CD4-positive, CD25-positive, alpha-beta regulatory T cell (primary cell): ENCODE results near the gene TNFAIP2. TPM values are rescaled to one million over a fixed set of nuclear protein-coding genes. Genes with fewer than 3 reads are reported as not detected.

ENCODE experiments used
- ATAC-seq, 2 donors: fragments of 150-1000 bp; cut with Tn5 transposase; one replicate each; pipeline ENCODE4 v1.10.0; 2021; ENCODE audit warnings: low read depth in 2 of 2, moderate number of reproducible peaks in 2 of 2, moderate library complexity in 1 of 2
- DNase-seq, 3 donors: peaks; one replicate each; pipeline versions ENCODE4 v3.0.0 to v3.0.0-alpha.2; 2012 to 2022; ENCODE audit warnings: mixed read lengths in 1 of 3
- H3K27ac ChIP-seq: one replicate; pipeline ENCODE4 v1.7.0; 2013; ENCODE audit warnings: mild to moderate bottlenecking, low read length; ENCODE audit not compliant: insufficient read depth, poor library complexity, severe bottlenecking
- H3K27me3 ChIP-seq: one replicate; pipeline ENCODE4 v1.7.0; 2013; ENCODE audit warnings: low read length; ENCODE audit not compliant: control insufficient read depth, insufficient read depth
- H3K36me3 ChIP-seq: one replicate; pipeline ENCODE4 v1.7.0; 2013; ENCODE audit warnings: mild to moderate bottlenecking, low read length, moderate library complexity; ENCODE audit not compliant: control insufficient read depth, insufficient read depth
- H3K4me1 ChIP-seq: 2 replicates; pipeline ENCODE4 v1.7.0; 2013; ENCODE audit warnings: mild to moderate bottlenecking, low read length; ENCODE audit not compliant: insufficient read depth, control insufficient read depth, poor library complexity, severe bottlenecking
- H3K4me3 ChIP-seq: one replicate; pipeline ENCODE4 v1.7.0; 2013; ENCODE audit warnings: low read depth, mild to moderate bottlenecking, low read length, moderate library complexity
- H3K9me3 ChIP-seq, 2 experiments: 1 replicate in 1 of 2; 2 replicates in 1 of 2; pipeline ENCODE4 v1.7.0; 2013; ENCODE audit warnings: low read length in 2 of 2, mild to moderate bottlenecking in 1 of 2, moderate library complexity in 1 of 2; ENCODE audit not compliant: control insufficient read depth in 2 of 2
- H3K27ac Mint-ChIP-seq, 3 donors: one replicate each; pipeline ENCODE4 v1.8.0; 2020 to 2022; ENCODE audit warnings: mild to moderate bottlenecking in 3 of 3, mixed read lengths in 3 of 3, moderate library complexity in 2 of 3
- H3K27me3 Mint-ChIP-seq: one replicate; pipeline ENCODE4 v1.8.0; 2022; ENCODE audit warnings: mild to moderate bottlenecking, mixed read lengths
- H3K36me3 Mint-ChIP-seq: one replicate; pipeline ENCODE4 v1.8.0; 2020; ENCODE audit warnings: mixed read lengths
- H3K4me1 Mint-ChIP-seq, 4 donors: one replicate each; pipeline ENCODE4 v1.8.0; 2020 to 2022; ENCODE audit warnings: mixed read lengths in 4 of 4, mild to moderate bottlenecking in 1 of 4
- H3K4me3 Mint-ChIP-seq, 4 donors: one replicate each; pipeline ENCODE4 v1.8.0; 2020 to 2022; ENCODE audit warnings: mild to moderate bottlenecking in 4 of 4, mixed read lengths in 4 of 4, moderate library complexity in 3 of 4
- H3K9me3 Mint-ChIP-seq, 7 donors: one replicate each; pipeline ENCODE4 v1.8.0; 2020 to 2022; ENCODE audit warnings: mixed read lengths in 7 of 7, mild to moderate bottlenecking in 3 of 7, moderate library complexity in 2 of 7
- polyA plus RNA-seq, 4 donors: library from polyadenylated mRNA; unstranded; fragments of 300-500 nt; fragmentation: Illumina TruSeq; gene quantifications; one replicate each; pipeline ENCODE4 v1.2.3, GENCODE V29; 2021
- total RNA-seq: library from RNA; stranded (reverse); gene quantifications from one replicate; pipeline ENCODE4 v1.2.3, GENCODE V29; 2022

TNFAIP2 gene
- total and polyA plus RNA-seq, 5 donors from 2014 or later = 0.64 TPM; not detected in 4

DNA sequence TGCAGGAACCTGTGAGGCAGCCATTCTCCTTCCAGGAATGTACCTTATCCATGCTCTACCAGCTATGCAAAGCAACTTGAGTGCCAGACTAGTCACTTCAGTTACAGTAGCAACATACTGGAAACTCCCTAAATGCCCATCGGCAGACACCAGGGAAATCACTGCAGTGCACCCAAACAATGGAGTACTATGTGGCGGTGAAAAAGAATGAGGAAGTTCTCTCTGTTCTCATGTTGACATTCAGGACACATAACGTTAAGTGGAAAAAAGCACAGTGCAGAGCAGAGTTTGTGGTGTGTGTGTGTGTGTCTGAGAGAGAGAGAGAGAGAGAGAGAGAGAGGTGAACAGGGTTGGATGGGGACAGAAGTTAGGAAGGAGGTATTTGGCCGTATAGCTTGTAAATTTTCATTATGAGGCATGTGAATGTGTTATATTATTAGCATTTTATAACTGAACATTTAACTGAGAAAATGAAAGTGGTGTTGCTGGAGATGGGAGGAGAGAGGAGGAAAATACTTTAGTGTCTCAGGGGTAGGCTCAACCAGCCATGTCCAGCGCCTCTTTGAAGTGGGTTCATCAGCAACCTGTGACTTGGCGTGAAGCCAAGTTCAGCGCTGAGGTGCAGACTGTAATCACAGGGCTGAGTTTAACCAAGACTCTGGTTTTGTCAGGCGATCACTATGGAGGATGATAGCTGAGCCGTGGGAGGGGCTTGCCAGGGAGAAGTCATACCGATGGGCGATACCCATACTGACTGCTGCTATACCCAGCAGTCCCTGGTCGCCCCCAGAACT lies 17.3 kb downstream of the TNFAIP2 start:
- H3K36me3 ChIP-seq = no peaks in the 10 kb centered on the region
- no peak overlapping the region for H3K4me3 ChIP-seq
- H3K27ac ChIP-seq = no peak overlapping the region
- Mint-ChIP-seq H3K4me3 (no peak overlapping the region), H3K36me3 (no peaks in the 10 kb centered on the region), H3K9me3 (peaks cover 0 to 2% (median 0%) of the 10 kb centered on the region in 7 donors), H3K4me1 (peaks cover 0 to 8% (median 6%) of the 10 kb centered on the region in 4 donors), H3K27me3 (peaks cover 20% of the 10 kb centered on the region), H3K27ac (peak overlapping the region in 1 of 3 donors; percentile 0)
- ATAC-seq (no peak), DNase-seq (no peak)
- H3K4me1 ChIP-seq = peaks cover 4% of the 10 kb centered on the region
- H3K9me3 ChIP-seq = no peaks in the 10 kb centered on the region
- peaks cover 5% of the 10 kb centered on the region for H3K27me3 ChIP-seq

DNA sequence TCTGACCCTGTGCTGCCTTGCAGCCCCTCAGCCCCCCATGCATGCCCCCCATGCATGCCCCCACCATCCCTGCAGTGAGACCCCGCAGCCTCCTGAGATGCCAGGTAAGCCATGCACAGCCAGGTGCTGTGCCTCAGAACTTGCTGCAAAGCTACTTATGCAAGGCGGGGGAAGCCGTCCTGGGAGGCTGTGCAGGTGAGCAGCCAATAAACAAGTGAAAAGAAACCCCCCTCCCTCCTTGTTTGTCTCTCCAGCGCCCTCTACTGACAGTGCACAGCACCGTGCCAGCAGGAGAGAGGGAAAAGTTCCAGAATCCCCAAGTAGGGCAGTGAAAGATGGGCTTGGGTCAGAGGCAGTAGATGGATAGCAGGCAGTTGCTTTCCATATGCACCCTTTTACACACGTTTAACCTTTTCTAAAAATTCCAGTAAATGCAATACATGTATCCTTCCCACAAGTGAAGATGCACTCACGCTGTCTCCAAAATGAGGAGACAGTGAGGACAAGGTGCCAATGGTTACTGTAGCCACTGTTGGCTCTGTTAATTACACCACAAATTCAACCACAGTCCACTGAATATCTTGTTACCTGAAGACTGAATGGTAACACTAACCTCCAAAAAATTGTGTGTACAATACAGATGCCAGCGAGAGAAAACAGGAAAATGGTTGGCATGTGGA lies 18.0 kb downstream of the TNFAIP2 start:
- H3K9me3 Mint-ChIP-seq = peaks cover 0 to 2% (median 0%) of the 10 kb centered on the region in 7 donors
- H3K27ac Mint-ChIP-seq = no peak overlapping the region
- Histone ChIP-seq H3K4me1 (peaks cover 4% of the 10 kb centered on the region), H3K27me3 (peaks cover 5% of the 10 kb centered on the region), H3K27ac (no peak overlapping the region), H3K4me3 (no peak overlapping the region), H3K36me3 (no peaks in the 10 kb centered on the region), H3K9me3 (no peaks in the 10 kb centered on the region)
- peaks cover 0 to 8% (median 6%) of the 10 kb centered on the region in 4 donors for H3K4me1 Mint-ChIP-seq
- no peaks in the 10 kb centered on the region for H3K36me3 Mint-ChIP-seq
- DNase-seq (peak in 1 of 3 donors; percentile 26), ATAC-seq (no peak)
- H3K27me3 Mint-ChIP-seq = peaks cover 20% of the 10 kb centered on the region
- no peak overlapping the region for H3K4me3 Mint-ChIP-seq

DNA sequence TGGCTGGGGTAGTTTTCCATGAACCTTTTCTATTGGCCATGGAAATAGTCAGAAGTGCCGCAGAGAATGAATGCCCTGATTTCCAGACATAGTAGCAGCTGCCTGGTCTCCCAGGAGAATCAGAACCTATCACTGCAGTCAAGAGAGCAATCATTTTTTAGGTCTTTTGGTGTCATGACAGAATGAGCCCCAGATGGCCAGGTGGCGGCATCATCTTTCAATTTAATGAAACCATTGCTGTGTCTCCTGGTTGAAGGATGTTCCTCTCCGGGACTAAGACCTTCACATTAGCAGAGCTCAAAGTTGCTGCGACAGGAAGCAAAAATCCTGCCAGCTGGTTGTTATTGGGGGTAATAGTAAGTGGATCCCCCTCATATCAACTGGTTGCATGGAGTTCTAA lies 18.8 kb downstream of the TNFAIP2 start:
- Mint-ChIP-seq H3K9me3 (peaks cover 0 to 2% (median 0%) of the 10 kb centered on the region in 7 donors), H3K36me3 (no peaks in the 10 kb centered on the region), H3K4me1 (peaks cover 0 to 8% (median 6%) of the 10 kb centered on the region in 4 donors), H3K27ac (no peak overlapping the region), H3K27me3 (peaks cover 25% of the 10 kb centered on the region), H3K4me3 (no peak overlapping the region)
- H3K4me3 ChIP-seq = no peak overlapping the region
- DNase-seq (no peak), ATAC-seq (no peak)
- H3K27ac ChIP-seq = no peak overlapping the region
- H3K27me3 ChIP-seq = peaks cover 5% of the 10 kb centered on the region
- peaks cover 4% of the 10 kb centered on the region for H3K4me1 ChIP-seq
- H3K9me3 ChIP-seq = no peaks in the 10 kb centered on the region
- H3K36me3 ChIP-seq = no peaks in the 10 kb centered on the region

DNA sequence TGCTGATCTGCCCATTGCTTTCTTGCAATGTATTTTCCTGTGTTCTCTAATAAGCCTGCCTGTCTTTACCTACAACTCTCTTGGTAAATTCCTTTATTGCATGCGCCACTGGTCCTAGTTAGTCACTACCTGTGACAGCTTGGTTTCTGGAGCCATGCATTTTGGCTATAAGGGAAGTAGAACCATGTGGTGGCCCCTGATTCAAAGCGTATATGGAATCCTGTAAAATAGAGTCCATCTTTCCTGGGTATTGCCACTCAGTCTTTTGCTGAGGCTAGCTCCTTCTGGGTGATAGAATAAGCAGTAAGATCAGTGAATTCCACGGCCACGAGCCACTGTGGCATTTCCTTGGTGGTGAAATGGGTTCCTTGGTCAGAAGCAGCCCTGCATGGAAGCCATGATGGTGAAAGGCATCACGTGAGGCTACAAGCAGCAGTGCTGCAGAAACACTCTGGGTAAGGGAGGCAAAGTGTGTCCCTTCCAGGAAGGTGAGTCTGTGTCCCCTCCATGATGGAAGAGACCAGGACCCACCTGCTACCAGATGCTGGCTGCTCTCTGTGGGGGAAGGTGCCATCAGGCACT lies 19.6 kb downstream of the TNFAIP2 start:
- peaks cover 0 to 2% (median 0%) of the 10 kb centered on the region in 7 donors for H3K9me3 Mint-ChIP-seq
- H3K27me3 Mint-ChIP-seq = peaks cover 24% of the 10 kb centered on the region
- H3K4me1 ChIP-seq = peaks cover 4% of the 10 kb centered on the region
- peaks cover 5% of the 10 kb centered on the region for H3K27me3 ChIP-seq
- H3K36me3 Mint-ChIP-seq = no peaks in the 10 kb centered on the region
- no peak for ATAC-seq
- H3K4me3 Mint-ChIP-seq = no peak overlapping the region
- no peak for DNase-seq
- H3K27ac Mint-ChIP-seq = no peak overlapping the region
- no peak overlapping the region for H3K4me3 ChIP-seq
- H3K9me3 ChIP-seq = no peaks in the 10 kb centered on the region
- no peak overlapping the region for H3K27ac ChIP-seq
- H3K36me3 ChIP-seq = no peaks in the 10 kb centered on the region
- peaks cover 0 to 8% (median 6%) of the 10 kb centered on the region in 4 donors for H3K4me1 Mint-ChIP-seq

DNA sequence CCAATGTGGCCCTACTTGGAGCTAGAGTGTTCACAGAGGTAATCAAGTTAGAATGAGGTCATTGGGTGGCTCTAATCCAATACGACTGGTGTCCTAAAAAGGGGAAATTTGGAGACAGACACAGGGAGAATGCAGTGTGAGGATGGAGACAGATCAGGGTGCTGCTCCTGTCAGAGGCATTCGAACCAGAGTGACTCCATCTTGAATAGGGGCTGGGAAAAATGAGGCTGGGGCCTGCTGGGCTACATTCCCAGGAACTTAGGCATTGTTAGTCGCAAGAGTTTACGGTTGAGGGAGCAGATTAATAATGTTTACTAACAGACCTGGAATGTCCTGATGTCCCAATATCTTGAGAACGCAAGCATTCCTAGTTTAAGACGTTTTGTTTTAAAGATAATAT lies 20.2 kb downstream of the TNFAIP2 start:
- peaks cover 4% of the 10 kb centered on the region for H3K4me1 ChIP-seq
- DNase-seq = no peak
- H3K36me3 Mint-ChIP-seq = no peaks in the 10 kb centered on the region

DNA sequence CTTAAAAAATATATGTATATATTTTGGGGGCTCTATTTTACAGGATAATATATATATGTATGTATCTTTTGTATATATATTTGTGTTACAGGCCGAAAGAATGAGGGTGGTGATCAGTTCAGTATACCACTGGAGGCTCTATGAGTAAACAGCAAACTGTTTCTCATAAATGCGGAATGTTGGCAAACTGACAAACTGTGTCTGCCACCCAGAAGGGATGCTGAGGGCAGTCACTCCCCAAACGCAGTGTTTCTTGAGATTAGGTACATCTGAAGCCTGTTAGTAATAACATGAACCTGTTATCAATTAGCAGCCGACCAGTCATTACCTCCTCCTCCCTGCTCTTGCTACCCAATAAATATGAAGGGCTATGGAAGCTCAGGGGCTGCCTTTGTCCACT lies 20.8 kb downstream of the TNFAIP2 start:
- H3K4me1 Mint-ChIP-seq = peaks cover 0 to 8% (median 6%) of the 10 kb centered on the region in 4 donors
- H3K27me3 Mint-ChIP-seq = peaks cover 19% of the 10 kb centered on the region
- DNase-seq = no peak
- Histone ChIP-seq H3K36me3 (no peaks in the 10 kb centered on the region), H3K4me1 (peaks cover 4% of the 10 kb centered on the region), H3K9me3 (no peaks in the 10 kb centered on the region), H3K27me3 (peaks cover 5% of the 10 kb centered on the region), H3K27ac (no peak overlapping the region), H3K4me3 (no peak overlapping the region)
- H3K27ac Mint-ChIP-seq = no peak overlapping the region
- no peaks in the 10 kb centered on the region for H3K36me3 Mint-ChIP-seq
- H3K9me3 Mint-ChIP-seq = peaks cover 0 to 2% (median 0%) of the 10 kb centered on the region in 7 donors
- no peak for ATAC-seq
- no peak overlapping the region for H3K4me3 Mint-ChIP-seq

More for the DNA sequence above, 20.2 kb downstream of the TNFAIP2 start:
- no peak overlapping the region for H3K4me3 ChIP-seq
- H3K4me1 Mint-ChIP-seq = peaks cover 0 to 8% (median 6%) of the 10 kb centered on the region in 4 donors
- ATAC-seq = no peak
- H3K27ac Mint-ChIP-seq = no peak overlapping the region
- H3K36me3 ChIP-seq = no peaks in the 10 kb centered on the region
- H3K27ac ChIP-seq = no peak overlapping the region
- H3K27me3 Mint-ChIP-seq = peaks cover 23% of the 10 kb centered on the region
- no peak overlapping the region for H3K4me3 Mint-ChIP-seq
- peaks cover 5% of the 10 kb centered on the region for H3K27me3 ChIP-seq
- H3K9me3 Mint-ChIP-seq = peaks cover 0 to 2% (median 0%) of the 10 kb centered on the region in 7 donors
- no peaks in the 10 kb centered on the region for H3K9me3 ChIP-seq

DNA sequence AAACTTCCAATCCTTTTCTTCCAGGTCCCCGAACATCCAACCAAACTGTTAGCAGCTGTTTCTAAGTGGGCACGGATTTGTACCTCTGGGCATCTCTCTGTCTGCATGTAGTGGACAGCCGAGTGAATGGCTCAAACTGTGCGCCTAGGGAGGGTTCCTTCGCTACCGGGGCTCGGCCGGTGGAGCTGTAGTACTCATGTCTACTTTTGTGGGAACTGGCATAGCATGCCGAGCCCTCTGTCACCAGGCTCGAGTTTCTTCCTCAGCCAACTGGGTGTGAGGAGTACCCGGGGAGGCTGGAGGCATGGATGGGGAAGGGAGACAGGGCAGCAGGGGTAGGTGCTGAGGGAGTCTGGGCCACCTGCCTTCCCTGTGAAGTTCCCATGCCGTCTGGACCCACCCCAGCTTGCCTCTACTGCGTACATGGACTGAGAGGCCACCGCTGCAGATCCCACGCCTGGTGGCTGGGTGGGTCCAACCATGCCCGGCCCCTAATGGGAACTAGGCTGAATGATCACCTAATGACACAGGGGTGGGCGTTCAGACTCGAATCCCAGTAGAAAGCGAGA lies 23.0 kb downstream of the TNFAIP2 start:
- Mint-ChIP-seq H3K9me3 (no peaks in the 10 kb centered on the region), H3K36me3 (no peaks in the 10 kb centered on the region), H3K4me1 (peaks cover 0 to 4% (median under 1%) of the 10 kb centered on the region in 4 donors), H3K4me3 (no peak overlapping the region), H3K27ac (no peak overlapping the region), H3K27me3 (peaks cover 18% of the 10 kb centered on the region)
- Histone ChIP-seq H3K27me3 (peaks cover 5% of the 10 kb centered on the region), H3K9me3 (no peaks in the 10 kb centered on the region), H3K4me3 (no peak overlapping the region), H3K36me3 (no peaks in the 10 kb centered on the region), H3K27ac (no peak overlapping the region), H3K4me1 (peaks cover under 1% of the 10 kb centered on the region)
- DNase-seq (no peak), ATAC-seq (no peak)
